NCI-H748 (cell line): ENCODE results near the gene ESM1.

ENCODE experiments used
- DNase-seq: peaks from one replicate; lab custom pipeline; 2025; ENCODE audit not compliant: unreplicated experiment; lab: John Stamatoyannopoulos, UW

ESM1 gene

GRCh38 chr5:54986269-54986654, 869 bp upstream of the ESM1 start:
- no peak for DNase-seq

DNA sequence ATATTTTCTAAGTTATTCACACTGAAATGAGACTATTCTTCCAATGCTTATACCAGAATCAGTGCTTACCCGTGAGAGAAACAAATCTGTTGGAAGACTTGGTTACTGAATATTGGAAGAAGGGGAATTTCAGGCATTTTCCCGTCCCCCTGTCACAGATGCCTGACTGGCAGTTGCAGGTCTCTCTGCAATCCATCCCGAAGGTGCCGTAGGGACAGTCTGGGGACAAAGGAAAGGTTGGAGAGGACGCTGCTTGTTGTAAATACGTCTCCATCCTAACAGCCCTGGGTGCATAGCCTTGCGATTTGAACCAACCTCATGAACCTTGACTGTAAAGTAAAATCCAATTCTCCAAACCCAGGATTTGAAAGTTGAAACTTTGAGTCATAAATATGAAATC, 3.5 kb downstream of the ESM1 start:
- no peak for DNase-seq

DNA sequence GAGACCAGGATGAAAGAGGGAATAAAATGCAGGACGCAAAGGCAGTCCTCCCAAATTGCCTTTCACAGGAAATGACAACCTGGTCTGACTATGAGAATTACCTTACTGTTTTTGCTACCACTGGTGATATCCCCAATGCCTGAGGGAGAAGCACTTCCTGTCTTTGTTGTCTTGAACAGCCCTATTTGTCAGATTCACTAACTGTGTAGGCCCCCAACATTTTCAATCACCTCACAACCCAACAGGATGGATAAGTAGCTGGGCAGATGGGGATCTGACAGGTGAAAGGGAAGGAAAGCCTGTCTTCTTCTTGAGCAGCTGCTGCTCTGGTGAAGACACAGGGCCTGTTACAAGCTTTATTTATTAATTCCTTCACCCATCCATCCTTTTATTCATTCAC, 9.7 kb downstream of the ESM1 start:
- DNase-seq = no peak

DNA sequence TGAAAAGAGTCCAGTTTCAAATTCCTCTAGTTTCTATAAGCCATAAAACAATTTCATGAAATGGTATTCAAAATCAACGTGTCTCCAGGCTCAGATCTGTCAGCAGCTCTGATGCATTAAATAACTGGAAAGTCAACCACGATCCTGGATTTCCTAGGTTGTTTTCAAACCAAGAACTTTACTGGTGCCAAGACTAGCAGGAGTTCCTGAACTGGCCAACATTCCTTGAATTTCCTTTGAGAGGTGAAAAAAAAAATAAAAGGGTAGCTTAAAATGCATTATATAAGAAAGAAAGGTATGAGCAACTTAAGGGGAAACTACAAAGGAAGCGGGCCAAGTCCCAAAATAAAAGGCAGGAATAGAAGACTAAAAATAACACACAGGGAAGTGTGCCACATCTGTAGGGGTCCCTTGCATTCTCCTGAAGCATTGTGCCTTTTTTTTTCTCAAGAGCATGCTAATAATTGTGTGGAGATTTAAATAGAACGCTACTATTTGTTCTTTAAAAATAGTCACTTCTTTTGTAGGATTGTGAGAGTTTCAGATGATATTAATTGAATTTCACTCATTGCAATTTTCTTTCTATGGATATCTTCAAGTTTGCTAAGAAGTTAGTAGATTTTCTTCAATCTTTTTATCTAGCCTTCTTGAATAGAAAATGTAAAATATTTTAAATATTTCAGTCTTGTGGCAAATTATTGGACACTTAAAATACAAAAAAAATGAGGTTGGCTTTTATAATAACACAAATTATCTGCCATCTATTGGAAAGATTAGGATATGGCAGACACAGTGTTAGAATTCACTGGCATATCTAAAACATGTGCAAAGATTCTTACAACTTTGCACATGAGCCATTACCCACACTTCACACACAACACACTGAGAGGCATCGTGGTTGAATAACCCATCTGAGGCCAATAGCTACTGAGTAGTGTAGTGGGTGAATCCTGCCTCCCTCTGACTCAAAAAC, 15.3 kb downstream of the ESM1 start:
- DNase-seq = no peak

GRCh38 chr5:54969242-54969641, 16.2 kb downstream of the ESM1 start:
- no peak for DNase-seq

DNA sequence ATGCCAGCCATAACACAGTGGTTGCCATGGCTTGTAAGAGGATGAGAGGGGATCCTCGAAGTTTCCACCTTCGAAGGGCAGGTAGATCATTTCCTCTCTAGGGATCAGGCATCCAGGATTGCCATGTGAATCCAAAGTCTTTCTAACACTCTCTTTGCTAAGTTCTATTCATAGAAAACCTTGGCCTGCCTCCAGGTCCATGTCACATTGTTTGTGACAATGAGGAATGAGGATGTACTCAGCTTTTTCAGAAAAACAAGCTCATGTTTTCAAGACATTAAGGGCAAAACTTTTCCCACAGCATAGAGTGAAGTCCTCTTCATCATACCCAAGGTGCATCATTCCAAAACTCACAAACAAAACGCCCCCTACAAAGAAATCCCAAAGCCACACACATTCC, 19.6 kb downstream of the ESM1 start:
- no peak for DNase-seq

DNA sequence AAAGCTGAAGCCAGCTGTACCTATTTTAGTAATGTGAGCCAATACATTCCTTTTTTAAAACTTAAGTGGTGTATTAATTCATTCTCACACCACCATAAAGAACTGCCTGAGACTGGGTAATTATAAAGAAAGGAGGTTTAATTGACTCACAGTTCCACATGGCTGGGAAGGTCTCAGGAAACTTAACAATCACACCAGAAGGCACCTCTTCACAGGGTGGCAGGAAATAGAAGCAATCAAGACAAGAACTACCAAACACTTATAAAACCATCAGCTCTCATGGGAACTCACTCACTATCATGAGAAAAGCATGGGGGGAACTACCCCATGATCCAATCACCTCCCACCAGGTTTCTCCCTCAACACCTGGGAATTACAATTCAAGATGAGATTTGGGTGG, 21.0 kb downstream of the ESM1 start:
- no peak for DNase-seq

DNA sequence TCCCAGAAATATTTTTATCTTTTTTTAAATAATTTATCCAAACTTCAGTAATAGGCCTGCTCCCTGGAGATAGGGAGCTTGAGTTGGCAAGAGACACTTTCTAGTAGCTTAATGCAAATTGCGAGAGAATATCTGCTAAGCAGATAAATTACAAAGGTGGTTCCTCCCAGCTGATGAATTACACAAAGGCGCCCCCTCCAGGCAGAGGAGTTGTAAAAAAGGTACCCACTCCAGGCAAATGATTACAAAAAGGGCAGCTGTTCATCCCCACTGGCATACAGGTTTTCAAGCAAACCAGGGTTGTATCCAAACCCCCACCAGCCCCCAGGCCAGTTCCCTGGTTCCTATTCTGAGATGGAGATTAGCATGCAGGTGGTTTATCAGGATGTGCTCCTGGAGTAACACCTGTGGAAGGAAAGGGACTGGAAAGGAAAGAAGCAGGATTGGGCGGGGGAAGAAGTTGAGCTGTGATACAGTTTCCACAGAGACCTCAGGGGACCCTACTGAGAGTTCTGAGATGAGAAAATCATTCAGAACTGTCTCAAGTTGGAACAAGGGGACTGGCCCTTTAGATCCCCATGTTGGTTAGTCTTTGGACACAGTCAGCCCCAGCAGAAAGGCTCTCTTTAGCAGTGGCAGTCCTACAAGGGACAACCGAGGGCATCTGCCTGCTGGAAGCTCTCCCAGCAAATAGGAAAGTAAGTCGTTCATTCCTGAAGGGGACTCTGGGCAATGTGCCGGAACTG, 25.5 kb downstream of the ESM1 start:
- DNase-seq = peak; percentile 50

DNA sequence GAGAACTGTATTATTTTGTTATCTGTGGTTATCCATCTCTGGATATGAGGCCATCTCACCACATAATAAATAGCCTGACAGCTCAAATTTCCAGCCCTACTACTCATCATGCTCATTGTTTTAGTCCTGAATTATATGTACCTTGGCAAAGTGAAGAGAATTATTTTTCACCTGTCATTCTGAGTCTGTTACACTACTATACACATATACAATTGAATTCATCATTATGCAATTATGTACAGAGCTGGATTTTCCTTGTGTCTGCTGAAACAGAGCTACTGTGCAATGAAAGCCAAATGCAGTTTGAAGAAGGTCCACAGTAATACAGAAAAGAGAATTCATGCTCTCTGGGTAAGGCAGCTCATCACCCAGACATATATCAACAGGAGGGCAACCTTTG, 28.5 kb downstream of the ESM1 start:
- no peak for DNase-seq

GRCh38 chr5:54947187-54947586, 38.2 kb downstream of the ESM1 start:
- DNase-seq = no peak

DNA sequence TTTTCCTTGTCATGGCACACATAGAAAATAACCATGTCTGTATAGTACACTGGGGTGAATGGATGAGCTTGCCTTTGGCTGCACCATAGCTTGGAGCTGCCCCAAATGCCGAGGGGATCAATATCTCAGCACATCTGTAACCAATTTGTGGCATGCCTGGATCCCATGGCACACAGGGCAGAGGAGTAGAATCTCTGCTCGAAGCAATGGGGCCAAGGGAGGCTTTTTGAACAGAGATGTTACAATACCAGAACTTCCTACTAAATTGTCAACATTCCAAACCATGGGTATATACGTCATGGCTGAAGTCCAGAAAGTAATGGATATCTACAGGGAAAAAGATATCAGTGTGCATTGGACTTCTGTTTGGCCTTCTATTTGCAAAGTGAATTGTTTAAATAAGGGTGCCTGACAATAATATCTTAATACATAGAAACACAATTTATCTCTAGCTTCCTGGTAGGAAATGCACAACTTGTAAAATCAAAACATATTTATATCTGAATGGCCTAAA, 39.0 kb downstream of the ESM1 start:
- no peak for DNase-seq

DNA sequence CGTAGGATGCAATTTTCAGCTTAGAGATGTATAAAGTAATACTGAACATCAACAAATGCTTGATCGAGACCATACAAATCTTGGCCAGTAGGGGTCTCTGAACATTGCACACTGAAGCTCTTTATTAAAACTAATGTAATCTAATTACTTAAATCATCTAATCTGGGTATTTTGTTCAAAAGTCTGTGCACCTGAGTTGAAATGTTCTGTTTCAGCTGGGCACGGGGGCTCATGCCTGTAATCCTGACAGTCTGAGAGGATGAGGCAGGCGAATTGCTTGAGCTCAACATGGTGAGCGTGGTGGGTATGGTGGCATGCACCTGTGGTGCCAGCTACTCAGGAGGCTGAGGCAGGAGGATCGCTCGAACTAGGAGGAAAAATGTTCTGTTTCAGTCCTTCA, 41.0 kb downstream of the ESM1 start:
- DNase-seq = peak; percentile 14

- no peak for DNase-seq
Measured at GRCh38 chr5:54942064-54942778, 43.2 kb downstream of the ESM1 start.

GRCh38 chr5:54936201-54936600, 49.2 kb downstream of the ESM1 start:
- DNase-seq = peak; percentile 64

DNA sequence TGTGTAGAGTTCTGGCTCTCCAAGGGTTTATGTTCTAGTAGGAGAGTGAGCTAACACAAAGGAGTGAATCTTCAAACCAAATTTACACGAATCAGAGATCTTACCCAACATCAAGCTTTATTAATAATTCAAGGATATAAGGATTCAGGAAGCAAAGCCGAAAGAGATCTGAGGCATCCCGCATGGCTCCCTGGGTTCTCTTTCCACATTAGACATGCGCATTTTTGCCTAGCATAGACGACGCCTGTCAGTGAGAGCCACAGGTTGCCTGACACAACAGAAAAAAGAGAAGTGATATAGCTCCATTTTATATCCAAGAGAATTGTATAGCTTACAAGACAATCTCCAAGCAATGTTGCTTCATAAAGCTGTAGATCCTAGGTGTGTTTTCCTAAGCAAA, 52.6 kb downstream of the ESM1 start:
- DNase-seq = no peak

DNA sequence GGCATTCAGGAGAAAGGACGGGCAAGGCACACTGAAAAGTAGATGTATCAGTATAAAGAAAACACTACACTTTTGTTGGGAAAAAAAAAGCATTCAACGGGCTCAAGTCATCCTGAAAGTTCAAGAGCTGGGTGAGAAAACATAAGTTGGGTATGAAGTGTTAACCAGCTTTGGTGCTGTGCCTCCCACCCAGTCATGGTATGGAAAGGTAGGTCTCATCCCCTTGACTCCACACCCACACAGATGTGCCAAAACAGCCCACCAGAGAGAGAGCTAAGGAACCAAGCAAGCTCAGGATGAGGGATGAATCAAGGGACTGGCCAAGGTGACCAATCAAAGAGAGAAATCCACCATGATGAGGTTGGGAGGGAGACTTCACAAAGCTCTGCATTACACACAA, 54.7 kb downstream of the ESM1 start:
- DNase-seq = no peak
